Measurements from ENCODE around the gene ABCB6. TPM values are rescaled to one million over a fixed set of nuclear protein-coding genes. Genes with fewer than 3 reads are reported as not detected.

Gene ABCB6
- total RNA-seq, 1 experiment from 2014 or later = 23.5 TPM

GRCh38 chr2:219186754-219187456 lies 31.9 kb downstream of the ABCB6 start:
- no peak for DNase-seq (ENCODE audit: low read depth)

GRCh38 chr2:219184121-219184520 lies 34.6 kb downstream of the ABCB6 start:
- no peak for DNase-seq (ENCODE audit: low read depth)

- no peak for DNase-seq (ENCODE audit: low read depth)
These were observed 35.5 kb downstream of the ABCB6 start for GRCh38 chr2:219183151-219183772.

- DNase-seq (ENCODE audit: low read depth) = no peak
These were observed 36.2 kb downstream of the ABCB6 start for GRCh38 chr2:219182331-219183150.

- no peak for DNase-seq (ENCODE audit: low read depth)
These were observed 37.2 kb downstream of the ABCB6 start for GRCh38 chr2:219181531-219181930.

GRCh38 chr2:219180961-219181360 lies 37.8 kb downstream of the ABCB6 start:
- DNase-seq (ENCODE audit: low read depth) = no peak

- no peak for DNase-seq (ENCODE audit: low read depth)
These were observed 38.9 kb downstream of the ABCB6 start for GRCh38 chr2:219179601-219180465.

- DNase-seq (ENCODE audit: low read depth) = peak; percentile 24
These were observed 40.2 kb downstream of the ABCB6 start for GRCh38 chr2:219178377-219179175.

- peak; percentile 85 for DNase-seq (ENCODE audit: low read depth)
These were observed 41.0 kb downstream of the ABCB6 start, which contains the start of gene RETREG2 for GRCh38 chr2:219177552-219178376. Gene RETREG2 (plus strand): TSS chr2:219178275. CDS start chr2:219178353, 78 bp downstream.

- DNase-seq (ENCODE audit: low read depth) = peak; percentile 73
These were observed 41.8 kb downstream of the ABCB6 start, which contains the start of gene CNPPD1 for GRCh38 chr2:219176818-219177551. Gene CNPPD1 (minus strand): TSS chr2:219176925. CDS start chr2:219176828, 97 bp downstream.

GRCh38 chr2:219175928-219176817 lies 42.6 kb downstream of the ABCB6 start:
- DNase-seq (ENCODE audit: low read depth) = peak; percentile 38

GRCh38 chr2:219175486-219175885 lies 43.3 kb downstream of the ABCB6 start:
- no peak for DNase-seq (ENCODE audit: low read depth)

GRCh38 chr2:219174801-219175200 lies 44.0 kb downstream of the ABCB6 start:
- DNase-seq (ENCODE audit: low read depth) = no peak

GRCh38 chr2:219174146-219174545 lies 44.6 kb downstream of the ABCB6 start:
- no peak for DNase-seq (ENCODE audit: low read depth)

GRCh38 chr2:219173176-219173575 lies 45.6 kb downstream of the ABCB6 start:
- DNase-seq (ENCODE audit: low read depth) = no peak

GRCh38 chr2:219172231-219173154 lies 46.3 kb downstream of the ABCB6 start:
- no peak for DNase-seq (ENCODE audit: low read depth)

GRCh38 chr2:219171231-219171651 lies 47.5 kb downstream of the ABCB6 start:
- DNase-seq (ENCODE audit: low read depth) = peak; percentile 84
